ENCODE measurements around the gene B3GAT1.

DNA sequence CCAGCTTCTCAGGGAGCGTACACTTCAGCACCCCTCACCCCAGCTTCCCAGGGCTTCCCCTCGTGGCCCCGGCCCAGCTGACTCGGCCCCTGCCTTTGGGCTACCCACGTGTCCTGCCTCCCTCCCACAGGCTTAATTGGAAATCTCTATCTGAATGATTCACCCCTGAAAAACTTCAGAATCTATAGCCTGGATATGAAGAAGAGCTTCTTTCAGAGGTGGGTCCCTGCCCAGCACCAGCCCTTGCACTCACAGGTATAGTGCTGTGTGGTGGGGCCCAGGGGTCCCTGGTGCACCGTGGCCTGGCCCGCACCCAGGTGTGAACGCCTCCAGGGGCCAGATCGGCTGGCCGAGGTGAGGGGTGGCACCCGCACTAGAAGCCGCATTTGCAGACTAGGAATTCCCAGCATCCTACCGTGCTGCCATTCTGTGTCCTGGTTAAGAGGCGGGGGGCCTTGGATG is 38.4 kb downstream of the B3GAT1 start:
- TF ChIP-seq, protein P1, sequence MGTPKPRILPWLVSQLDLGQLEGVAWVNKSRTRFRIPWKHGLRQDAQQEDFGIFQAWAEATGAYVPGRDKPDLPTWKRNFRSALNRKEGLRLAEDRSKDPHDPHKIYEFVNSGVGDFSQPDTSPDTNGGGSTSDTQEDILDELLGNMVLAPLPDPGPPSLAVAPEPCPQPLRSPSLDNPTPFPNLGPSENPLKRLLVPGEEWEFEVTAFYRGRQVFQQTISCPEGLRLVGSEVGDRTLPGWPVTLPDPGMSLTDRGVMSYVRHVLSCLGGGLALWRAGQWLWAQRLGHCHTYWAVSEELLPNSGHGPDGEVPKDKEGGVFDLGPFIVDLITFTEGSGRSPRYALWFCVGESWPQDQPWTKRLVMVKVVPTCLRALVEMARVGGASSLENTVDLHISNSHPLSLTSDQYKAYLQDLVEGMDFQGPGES (IDR thresholded peaks at IDR 0.05; ENCODE audit: low read depth, low read length), result no peak
- TF ChIP-seq, protein P2, sequence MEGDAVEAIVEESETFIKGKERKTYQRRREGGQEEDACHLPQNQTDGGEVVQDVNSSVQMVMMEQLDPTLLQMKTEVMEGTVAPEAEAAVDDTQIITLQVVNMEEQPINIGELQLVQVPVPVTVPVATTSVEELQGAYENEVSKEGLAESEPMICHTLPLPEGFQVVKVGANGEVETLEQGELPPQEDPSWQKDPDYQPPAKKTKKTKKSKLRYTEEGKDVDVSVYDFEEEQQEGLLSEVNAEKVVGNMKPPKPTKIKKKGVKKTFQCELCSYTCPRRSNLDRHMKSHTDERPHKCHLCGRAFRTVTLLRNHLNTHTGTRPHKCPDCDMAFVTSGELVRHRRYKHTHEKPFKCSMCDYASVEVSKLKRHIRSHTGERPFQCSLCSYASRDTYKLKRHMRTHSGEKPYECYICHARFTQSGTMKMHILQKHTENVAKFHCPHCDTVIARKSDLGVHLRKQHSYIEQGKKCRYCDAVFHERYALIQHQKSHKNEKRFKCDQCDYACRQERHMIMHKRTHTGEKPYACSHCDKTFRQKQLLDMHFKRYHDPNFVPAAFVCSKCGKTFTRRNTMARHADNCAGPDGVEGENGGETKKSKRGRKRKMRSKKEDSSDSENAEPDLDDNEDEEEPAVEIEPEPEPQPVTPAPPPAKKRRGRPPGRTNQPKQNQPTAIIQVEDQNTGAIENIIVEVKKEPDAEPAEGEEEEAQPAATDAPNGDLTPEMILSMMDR (IDR thresholded peaks at IDR 0.05), result no peak
- TF ChIP-seq POLR2AphosphoS5 (IDR thresholded peaks at IDR 0.05; ENCODE audit: low read depth, low read length), result no peak
- no peak for TF ChIP-seq CHD2 (IDR thresholded peaks at IDR 0.05; ENCODE audit: low read length, partially characterized antibody)
- no peak for TF ChIP-seq RXRA (IDR thresholded peaks at IDR 0.05; ENCODE audit: borderline replicate concordance, low read depth)

All from SK-N-SH (cell line).